HG03558 (cell line): ENCODE results near the gene GPBP1L1.
"Not testable (repeated sequence)": the region's sequence is repeated elsewhere in the genome, so short reads cannot be mapped to it uniquely, and the experiment has no call there.

Experiments
- ATAC-seq: cut with Tn5 transposase; IDR thresholded peaks from one replicate; pipeline ENCODE4 v1.9.1; 2021; ENCODE audit warnings: moderate number of reproducible peaks; ENCODE audit not compliant: unreplicated experiment; ENCODE audit errors: extremely low read depth

Gene GPBP1L1

DNA sequence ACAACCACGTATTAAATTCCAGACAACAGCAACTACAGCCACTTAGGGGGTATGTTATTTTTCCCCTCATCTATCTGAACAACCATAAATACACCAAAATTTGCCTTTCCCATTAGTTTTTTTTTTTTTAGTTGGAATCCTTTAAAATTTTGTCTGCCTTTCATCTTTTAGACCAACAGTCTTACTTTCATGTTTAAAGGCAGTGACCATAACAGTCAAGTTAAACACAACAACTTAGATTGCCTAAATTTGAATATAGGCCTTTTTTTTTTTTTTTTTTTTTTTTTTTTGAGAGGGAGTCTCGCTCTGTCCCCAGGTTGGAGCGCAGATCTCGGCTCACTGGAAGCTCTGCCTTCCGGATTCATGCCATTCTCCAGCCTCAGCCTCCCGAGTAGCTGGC lies 3.4 kb downstream of the GPBP1L1 start:
- ATAC-seq = no peak

- no peak for ATAC-seq
Observed at GRCh38 chr1:45679123-45679522, 7.2 kb downstream of the GPBP1L1 start.

- no peak for ATAC-seq
Observed at GRCh38 chr1:45678489-45678888, 7.8 kb downstream of the GPBP1L1 start.

DNA sequence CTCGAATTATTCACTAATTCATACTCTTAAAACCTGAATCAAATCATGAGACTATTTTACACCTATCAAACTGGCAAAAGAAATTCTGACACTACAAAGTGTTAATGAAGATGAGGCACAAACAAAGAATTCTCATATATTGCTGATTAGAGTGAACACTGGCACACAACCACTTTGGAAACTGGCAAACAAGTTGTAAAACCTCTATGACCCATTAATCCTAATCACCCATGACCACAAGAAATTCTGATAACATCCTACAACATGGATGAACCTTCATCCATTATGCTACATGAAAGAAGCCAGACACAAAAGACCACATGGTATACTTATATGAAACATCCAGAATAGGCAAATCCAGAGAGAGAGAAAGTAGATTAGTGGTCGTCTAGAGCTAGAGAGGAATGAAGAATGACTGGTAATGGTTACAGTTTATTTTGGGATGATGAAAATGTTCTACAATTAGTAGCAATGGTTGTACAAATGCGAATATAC lies 8.5 kb downstream of the GPBP1L1 start:
- ATAC-seq = no peak

GRCh38 chr1:45676553-45676952 lies 9.8 kb downstream of the GPBP1L1 start:
- ATAC-seq = not testable (repeated sequence)

GRCh38 chr1:45674478-45674877 lies 11.9 kb downstream of the GPBP1L1 start:
- ATAC-seq = no peak

DNA sequence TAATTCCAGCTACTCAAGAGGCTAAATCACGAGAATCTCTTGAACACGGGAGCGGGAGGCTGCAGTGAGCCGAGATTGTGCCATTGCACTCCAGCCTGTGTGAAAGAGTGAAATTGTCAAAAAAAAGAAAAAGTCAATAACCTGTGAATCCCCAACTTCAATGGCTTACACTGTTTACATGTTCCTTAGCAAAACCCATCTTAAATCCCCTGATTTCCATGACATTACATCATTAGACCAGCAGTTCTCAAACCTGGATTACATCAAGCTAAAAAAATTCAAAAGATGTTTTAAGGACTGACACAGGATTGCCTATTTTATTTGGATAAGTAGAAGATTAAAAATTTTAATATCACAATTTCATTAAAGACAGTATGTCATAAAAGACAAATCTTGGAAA lies 12.4 kb downstream of the GPBP1L1 start:
- ATAC-seq = no peak

GRCh38 chr1:45669859-45670655 lies 16.3 kb downstream of the GPBP1L1 start:
- no peak for ATAC-seq

GRCh38 chr1:45669379-45669778 lies 17.0 kb downstream of the GPBP1L1 start:
- ATAC-seq = no peak

DNA sequence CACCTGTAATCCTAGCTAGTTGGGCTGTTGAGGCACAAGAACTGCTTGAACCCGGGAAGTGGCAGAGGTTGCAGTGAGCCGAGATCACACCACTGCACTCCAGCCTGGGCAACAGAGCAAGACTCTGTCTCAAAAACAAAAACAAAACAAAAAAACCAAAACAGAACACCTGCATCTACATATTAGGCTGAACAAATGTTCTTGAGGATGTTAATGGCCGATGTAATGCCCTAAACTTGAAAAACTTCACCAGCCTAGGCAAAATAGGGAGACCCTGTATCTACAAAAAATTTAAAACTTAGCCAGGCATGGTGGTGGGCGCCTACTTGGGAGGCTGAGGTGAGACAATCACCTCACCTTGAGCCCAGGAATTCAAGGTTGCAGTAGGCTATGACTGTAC lies 17.8 kb downstream of the GPBP1L1 start:
- no peak for ATAC-seq

DNA sequence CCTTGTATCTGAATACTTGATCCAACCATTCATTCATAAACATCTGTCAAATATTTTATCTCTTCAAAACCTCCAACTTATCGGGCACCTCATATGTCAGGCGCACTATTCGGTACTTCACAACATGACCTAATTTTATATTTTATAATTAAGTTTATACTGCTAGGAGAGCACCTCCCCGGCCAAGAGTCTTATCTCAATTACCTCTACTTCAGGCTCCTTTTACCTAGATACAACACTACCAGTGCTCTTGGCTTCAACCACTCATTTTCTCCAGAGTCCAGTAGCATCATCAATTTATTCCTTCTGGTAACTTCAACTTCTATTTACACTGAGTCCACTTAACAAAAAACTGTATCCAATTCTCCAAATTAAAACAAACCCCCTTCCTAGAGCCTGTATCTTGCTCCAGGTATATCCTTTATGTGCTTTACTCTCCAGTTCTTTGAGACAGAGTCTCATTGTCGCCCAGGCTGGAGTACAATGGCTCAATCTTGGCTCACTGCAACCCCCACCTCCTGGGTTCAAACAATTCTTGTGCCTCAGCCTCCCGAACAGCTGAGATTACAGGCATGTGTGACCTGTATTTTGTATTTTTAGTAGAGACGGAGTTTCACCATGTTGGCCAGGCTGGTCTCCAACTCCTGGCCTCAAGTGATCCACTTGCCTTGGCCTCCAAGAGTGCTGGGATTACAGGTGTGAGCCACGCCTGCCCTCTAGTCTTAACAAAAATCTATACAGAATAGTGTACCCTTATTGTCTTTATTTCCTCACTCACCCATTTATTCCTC lies 18.8 kb downstream of the GPBP1L1 start:
- ATAC-seq = no peak

- ATAC-seq = no peak
Observed at GRCh38 chr1:45666836-45667235, 19.5 kb downstream of the GPBP1L1 start.

- ATAC-seq = no peak
Observed at GRCh38 chr1:45660336-45660735, 26.0 kb downstream of the GPBP1L1 start.

DNA sequence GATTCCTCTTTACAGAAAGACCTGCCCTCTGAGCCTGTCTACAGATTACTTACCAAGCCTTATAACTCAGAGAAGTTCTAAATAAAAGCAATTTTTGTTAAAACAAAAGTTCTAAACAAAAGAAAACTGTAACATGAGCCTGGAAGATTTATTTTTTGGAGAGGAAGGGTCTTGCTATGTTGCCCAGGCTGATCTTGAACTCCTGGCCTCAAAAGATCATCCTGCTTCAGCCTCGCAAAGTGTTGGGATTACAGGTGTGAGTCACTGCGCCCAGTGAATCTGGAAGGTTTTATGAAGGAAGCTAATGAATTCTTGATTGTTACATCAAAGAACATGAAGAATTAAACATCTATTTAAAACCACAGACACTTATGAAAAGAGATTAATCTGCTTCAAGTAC lies 27.1 kb downstream of the GPBP1L1 start:
- ATAC-seq = no peak

GRCh38 chr1:45658171-45658570 lies 28.2 kb downstream of the GPBP1L1 start:
- ATAC-seq = no peak

DNA sequence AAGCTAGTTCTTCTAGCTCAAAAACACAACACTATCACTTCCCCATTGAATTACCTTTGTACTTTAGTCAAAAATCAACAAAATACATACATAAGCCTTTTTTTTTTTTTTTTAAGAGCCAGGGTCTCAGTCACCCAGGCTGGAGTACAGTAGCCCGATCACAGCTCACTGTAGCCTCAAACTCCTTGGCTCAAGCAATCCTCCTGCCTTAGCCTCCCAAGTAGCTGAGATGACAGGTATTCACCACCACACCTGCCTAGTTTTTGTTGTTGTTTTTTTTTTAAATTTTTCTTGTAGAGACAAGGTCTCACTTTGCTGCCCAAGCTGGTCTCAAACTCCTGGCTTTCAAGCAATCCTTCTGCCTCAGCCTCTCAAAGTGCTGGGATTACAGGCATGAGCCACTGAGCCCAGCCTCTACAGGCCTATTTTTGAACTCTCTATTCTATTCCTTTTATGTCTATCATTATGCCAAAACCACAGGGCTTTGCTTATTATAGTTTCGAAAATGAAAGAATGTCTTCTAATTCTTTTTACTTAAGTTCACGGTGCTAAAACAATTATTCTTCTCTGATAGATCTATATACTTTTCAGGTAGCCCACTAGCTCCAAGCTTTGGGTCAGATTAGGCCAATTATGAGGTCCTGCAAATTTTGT lies 29.6 kb downstream of the GPBP1L1 start:
- no peak for ATAC-seq

GRCh38 chr1:45654540-45655280 lies 31.6 kb downstream of the GPBP1L1 start:
- no peak for ATAC-seq

GRCh38 chr1:45647248-45648021 lies 38.9 kb downstream of the GPBP1L1 start:
- no peak for ATAC-seq

DNA sequence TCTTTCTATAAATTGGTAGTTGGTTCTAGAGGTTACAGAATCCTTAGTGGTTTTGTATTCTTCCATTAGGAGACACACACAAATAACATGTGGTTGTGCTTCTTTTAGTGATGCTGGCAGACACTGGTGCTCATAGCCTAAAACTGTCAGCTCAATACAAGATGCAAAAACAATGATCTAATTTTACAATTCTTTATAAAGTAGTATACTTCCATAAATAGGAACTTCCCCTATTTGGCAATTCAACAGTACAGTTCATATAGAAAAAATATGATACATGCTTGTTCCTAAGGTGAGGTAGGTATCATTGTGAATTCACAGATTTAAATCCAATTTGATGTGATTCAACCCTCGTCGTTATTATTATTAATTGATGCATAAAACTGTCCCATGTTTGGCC lies 41.7 kb downstream of the GPBP1L1 start:
- ATAC-seq = no peak

DNA sequence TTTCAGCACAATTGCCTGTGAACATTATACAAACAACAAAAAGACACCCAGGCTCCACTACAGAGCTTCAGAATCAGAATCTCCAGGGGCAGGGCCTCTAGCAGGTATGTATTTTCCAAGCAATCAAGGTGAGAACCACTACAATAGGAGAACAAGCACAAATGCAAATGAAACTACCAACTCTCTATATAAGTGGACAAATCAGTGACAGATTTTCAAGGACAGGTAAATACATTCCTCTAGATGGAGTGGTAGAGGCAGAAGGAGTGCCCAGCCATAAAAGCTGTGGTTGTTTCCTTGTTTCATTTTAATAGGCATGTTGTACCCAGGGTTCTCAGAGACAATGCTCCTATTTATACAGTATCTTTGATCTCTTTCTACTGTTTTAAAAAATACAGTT lies 42.4 kb downstream of the GPBP1L1 start:
- no peak for ATAC-seq
